Spleen (tissue), 7 donors: ENCODE results near the gene TTC16.

ENCODE experiments used
- CTCF ChIP-seq, 11 experiments: fragments of 200-600 bp in 7 of 11; fragments of 450-650 bp in 4 of 11; sonication (generic) in 4 of 11; IDR thresholded peaks in 8 of 11; conservative IDR thresholded peaks in 3 of 11; 1 replicate in 7 of 11; 2 replicates in 4 of 11; pipeline versions ENCODE4 v1.4.0 to v1.8.0; 2016 to 2021; ENCODE audit warnings: antibody characterized with exemption in 11 of 11, inconsistent platforms in 4 of 11, mild to moderate bottlenecking in 1 of 11
- POLR2A ChIP-seq, 3 donors: fragments of 450-650 bp; IDR thresholded peaks; one replicate each; pipeline ENCODE4 v1.5.1; 2017; ENCODE audit warnings: antibody characterized with exemption in 3 of 3, mild to moderate bottlenecking in 1 of 3
- POLR2AphosphoS5 ChIP-seq, 3 donors: sonication (generic); formaldehyde crosslinking; IDR thresholded peaks; one replicate each; pipeline ENCODE4 v1.5.1; 2017; ENCODE audit warnings: antibody characterized with exemption in 3 of 3
- donor health status: DM: no; HTN: no; CAD: no; lungs with moderate emphysema.
- donor health status: DM: no; HTN: no; CAD: no.
- donor health status: DM: no; HTN: no; CAD: no.

- TF ChIP-seq CTCF (IDR thresholded peaks at IDR 0.05 in 8 of 11, conservative IDR thresholded peaks at IDR 0.05 in 3 of 11) (no peak), POLR2A (IDR thresholded peaks at IDR 0.05) (no peak), POLR2AphosphoS5 (IDR thresholded peaks at IDR 0.05) (no peak)
Observed at GRCh38 chr9:127753148-127753547, 37.3 kb downstream of the TTC16 start.
